ENCODE results near the gene RPL34. TPM values are rescaled to one million over a fixed set of nuclear protein-coding genes. Genes with fewer than 3 reads are reported as not detected.

The RPL34 gene
- total and polyA plus RNA-seq, 2 of the 8 experiments (the other 6 are each of a cell fraction or from before 2014, with no cell fraction given): 1,430 to 2,987 TPM

DNA sequence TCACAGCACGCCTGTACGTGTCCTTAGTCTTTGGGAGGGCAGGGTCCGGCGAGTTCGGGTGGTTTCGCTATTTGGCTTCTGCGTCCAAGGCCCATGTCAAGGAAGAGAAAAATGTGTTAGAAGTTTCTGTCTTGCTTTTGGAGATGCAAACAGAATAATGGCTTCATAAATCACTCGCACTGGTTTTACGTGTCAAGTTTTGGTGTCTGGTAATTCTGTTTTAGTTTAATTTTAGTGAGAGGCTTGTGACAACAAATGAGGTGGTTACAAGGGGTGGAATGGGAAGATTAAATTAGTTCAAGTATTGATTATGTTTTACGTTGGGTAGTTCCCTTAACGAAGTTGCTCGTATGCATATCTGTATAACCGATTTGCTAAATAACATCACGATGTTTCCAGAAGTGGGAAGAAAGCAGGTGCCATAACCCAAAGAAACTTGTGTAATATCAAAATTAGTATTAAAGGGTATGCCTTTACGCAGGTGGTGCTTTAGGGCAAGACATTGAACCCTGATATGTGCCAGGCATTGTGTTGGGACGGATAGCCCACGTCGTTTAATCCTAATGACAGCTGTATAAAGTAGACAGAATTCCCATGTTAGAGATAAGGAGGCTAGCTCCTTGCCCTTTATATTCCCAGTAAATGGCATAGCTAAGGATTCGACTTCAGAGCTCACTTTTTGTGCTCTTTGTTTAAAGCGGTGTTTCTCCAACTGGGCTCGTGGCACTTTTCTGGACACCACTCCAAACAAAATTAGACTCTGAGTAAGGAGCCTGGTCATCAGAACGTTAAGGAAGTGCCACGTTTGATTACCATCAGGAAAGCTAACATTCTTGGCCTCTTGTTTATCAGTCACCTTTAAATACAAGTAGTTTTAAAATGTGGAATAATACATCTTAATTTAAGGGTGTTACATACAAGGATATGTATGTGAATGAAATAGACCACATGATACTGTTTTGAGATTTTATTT is 843 bp downstream of the RPL34 start:
- FAIRE-seq: no peak

More for the DNA sequence above, 843 bp downstream of the RPL34 start:
- no peaks in the 10 kb centered on the region for H3K27me3 ChIP-seq (replicated peaks in 1 of 4; ENCODE audit: control insufficient read depth in 3 of 4, extremely low read depth in 1 of 4, insufficient read depth in 3 of 4, low read length in 3 of 4)
- no peak overlapping the region for H2BK120ac ChIP-seq (replicated peaks; ENCODE audit: low read depth, low read length)
- no peaks in the 10 kb centered on the region for H3K9me3 ChIP-seq (ENCODE audit: insufficient read depth in 2 of 2, low read depth in 1 of 2, low read length in 1 of 2)
- peak overlapping the region; percentile 42 for H3K56ac ChIP-seq (replicated peaks; ENCODE audit: insufficient read length, low read depth, low read length)
- peaks cover 7% of the 10 kb centered on the region for H3K79me1 ChIP-seq (ENCODE audit: low read depth, low read length)
- peak overlapping the region; percentile 92 for H3K27ac ChIP-seq (ENCODE audit: low read depth, low read length)
- no peak overlapping the region; the same call in 1 of the 2 replicates for H2BK12ac ChIP-seq (ENCODE audit: low read depth, low read length)
- peak overlapping the region; percentile 72 to 100 (median 96) for H3K4me3 ChIP-seq (ENCODE audit: extremely low read depth in 1 of 4, insufficient read depth in 2 of 4, low read depth in 3 of 4, low read length in 4 of 4)
- H2BK20ac ChIP-seq (ENCODE audit: low read length): no peak overlapping the region
- H3K4ac ChIP-seq (replicated peaks; ENCODE audit: insufficient read length, low read depth, low read length): no peak overlapping the region
- H3K4me1 ChIP-seq (replicated peaks in 1 of 4; ENCODE audit: control insufficient read depth in 3 of 4, insufficient read depth in 4 of 4, low read length in 3 of 4): peaks cover 0 to 6% (median 3%) of the 10 kb centered on the region in 4 experiments; a peak in 3 of 7 replicates
- peak overlapping the region; percentile 92 to 99 (median 97) for H3K9ac ChIP-seq (replicated peaks in 1 of 4; ENCODE audit: extremely low read depth in 1 of 4, low read depth in 3 of 4, low read length in 3 of 4)
- peaks cover 34 to 48% (median 44%) of the 10 kb centered on the region in 4 experiments for H3K36me3 ChIP-seq (ENCODE audit: control insufficient read depth in 2 of 4, insufficient read depth in 4 of 4, low read length in 3 of 4)
- H4K8ac ChIP-seq (ENCODE audit: extremely low read depth, insufficient read depth, low read length): peak overlapping the region; percentile 94; the same call in 1 of the 2 replicates
- H3K18ac ChIP-seq (ENCODE audit: extremely low read depth, low read length): peak overlapping the region; percentile 27; the same call in 1 of the 2 replicates
- peak overlapping the region; percentile 49; the same call in 1 of the 2 replicates for H2AK5ac ChIP-seq (ENCODE audit: low read depth, low read length)
- WGBS, 2 experiments (ENCODE audit: extremely low coverage in 1 of 2, insufficient coverage in 1 of 2, insufficient read length in 1 of 2, insufficient replicate concordance in 2 of 2, low coverage in 1 of 2, low lambda C conversion rate in 2 of 2, missing lambda C conversion rate in 1 of 2): 14% methylated on average over 23 of the region's 23 CpGs; no CpG with 5 or more reads in 1 of the 2 experiments
- H3K23me2 ChIP-seq (ENCODE audit: low read depth, low read length): peaks cover 7% of the 10 kb centered on the region
- peak overlapping the region; percentile 31 for H3K14ac ChIP-seq (ENCODE audit: insufficient read length)
- H3K4me2 ChIP-seq (ENCODE audit: insufficient read depth in 1 of 2, low read depth in 2 of 2, low read length in 2 of 2): peak overlapping the region; percentile 73 to 90
- CTCF ChIA-PET (ENCODE audit: partially characterized antibody): interaction anchor here (0.8 to 1.5 kb wide), 3 partner anchors 23 to 106 kb away, joined by 3 to 4 read pairs (median 4); no protein-coding TSS in a partner anchor
- no peak overlapping the region for H2AFZ ChIP-seq (ENCODE audit: low read length)
- H4K5ac ChIP-seq (ENCODE audit: insufficient read length, low read depth, low read length): peak overlapping the region; percentile 11
- H4K91ac ChIP-seq (replicated peaks; ENCODE audit: insufficient read length, low read length): peak overlapping the region; percentile 57
- H3K79me2 ChIP-seq (ENCODE audit: control insufficient read depth in 1 of 2, insufficient read depth in 2 of 2, low read length in 2 of 2): peaks cover 18 to 46% of the 10 kb centered on the region in 2 experiments
- TF ChIP-seq CEBPB (IDR thresholded peaks at IDR 0.05; ENCODE audit: low read depth, low read length): no peak
- peak; percentile 50; the same call in 1 of the 2 replicates for TF ChIP-seq POLR2AphosphoS5 (IDR thresholded peaks at IDR 0.05; ENCODE audit: low read depth, low read length)
- peak; percentile 45 for TF ChIP-seq ASH2L (IDR thresholded peaks at IDR 0.05; ENCODE audit: low read length)
- no peak for TF ChIP-seq BACH1 (IDR thresholded peaks at IDR 0.05; ENCODE audit: low read length)
- 0 out of 2 replicates have a peak, but pooled peaks have one; percentile 4 for TF ChIP-seq KDM5A (IDR thresholded peaks at IDR 0.05; ENCODE audit: low read length)
- TF ChIP-seq JUN (IDR thresholded peaks at IDR 0.05; ENCODE audit: low read depth, low read length): no peak
- no peak for TF ChIP-seq TBP (IDR thresholded peaks at IDR 0.05; ENCODE audit: low read depth, low read length)
- no peak for TF ChIP-seq RFX5 (IDR thresholded peaks at IDR 0.05; ENCODE audit: borderline replicate concordance, low read depth, low read length)
- TF ChIP-seq SUZ12 (IDR thresholded peaks at IDR 0.05; ENCODE audit: low read length): no peak
- TF ChIP-seq KDM4A (IDR thresholded peaks at IDR 0.05; ENCODE audit: low read depth, low read length, severe bottlenecking): no peak
- peak overlapping the region; percentile 95 for H2BK5ac ChIP-seq (ENCODE audit: low read depth, low read length)
- no peak overlapping the region for H2BK15ac ChIP-seq (ENCODE audit: low read length)
- POLR2A ChIA-PET (ENCODE audit: partially characterized antibody): interaction anchor here (0.8 to 4.6 kb wide), 21 partner anchors 10 to 750 kb away, joined by 3 to 41 read pairs (median 4); partner anchors contain the start of genes COL25A1, ETNPPL and OSTC
- no peak overlapping the region for H3K23ac ChIP-seq (ENCODE audit: insufficient read length)
- H4K20me1 ChIP-seq (replicated peaks in 1 of 2; ENCODE audit: control insufficient read depth in 1 of 2, insufficient read depth in 2 of 2, low read length in 2 of 2): peaks cover 15 to 19% of the 10 kb centered on the region in 2 experiments
- no peak for DNase-seq (ENCODE audit: low read depth in 1 of 2, low spot score in 2 of 2)

Measured in H1 (cell line).